ENCODE results near the gene ZFHX3. TPM values are rescaled to one million over a fixed set of nuclear protein-coding genes. Genes with fewer than 3 reads are reported as not detected.
A peak's percentile ranks its signal among the peaks of the same experiment; 100 is the strongest.

ZFHX3 gene
- total and polyA plus RNA-seq, 8 donors, result 2.5 to 17.6 (median 9.9) TPM

- peaks cover 11 to 37% (median 32%) of the 10 kb centered on the region in 3 donors for H3K4me1 ChIP-seq
- WGBS, 2 donors, result 55 to 56% methylated on average over 11 of the region's 11 CpGs
- peak in 1 of 4 donors; percentile 37 for ATAC-seq
Observed at GRCh38 chr16:72985148-72985941, 62.6 kb downstream of the ZFHX3 start.

GRCh38 chr16:72983728-72984350, 64.1 kb downstream of the ZFHX3 start:
- FAIRE-seq, result no peak
- no peaks in the 10 kb centered on the region for H3K9me3 ChIP-seq
- ATAC-seq, result peak in 2 of 4 donors; percentile 20 to 66
- H3K4me1 ChIP-seq, result peaks cover 6 to 23% (median 18%) of the 10 kb centered on the region in 3 donors
- H3K27me3 ChIP-seq, result no peaks in the 10 kb centered on the region
- no peak overlapping the region for H3K4me3 ChIP-seq
- intact Hi-C loops (cut with DNase I), result no loop called here
- TF ChIP-seq CTCF (IDR thresholded peaks at IDR 0.05), result no peak
- no peak for DNase-seq
- 57 to 60% methylated on average over 2 of the region's 2 CpGs for WGBS, 2 donors
- H3K36me3 ChIP-seq, result no peaks in the 10 kb centered on the region
- H3K27ac ChIP-seq, result no peak overlapping the region

More at GRCh38 chr16:72985148-72985941, 62.6 kb downstream of the ZFHX3 start:
- H3K9me3 ChIP-seq, result no peaks in the 10 kb centered on the region
- no peak overlapping the region for H3K4me3 ChIP-seq
- no peak for TF ChIP-seq CTCF (IDR thresholded peaks at IDR 0.05)
- H3K27ac ChIP-seq, result peak overlapping the region in 1 of 4 donors; percentile 5
- H3K27me3 ChIP-seq, result no peaks in the 10 kb centered on the region
- no peak for DNase-seq
- H3K36me3 ChIP-seq, result no peaks in the 10 kb centered on the region
- FAIRE-seq, result no peak
- intact Hi-C loops (cut with DNase I), result no loop called here

GRCh38 chr16:72983241-72983640, 64.7 kb downstream of the ZFHX3 start:
- no peak overlapping the region for H3K4me3 ChIP-seq
- no peak overlapping the region for H3K27ac ChIP-seq
- FAIRE-seq (no peak), ATAC-seq (no peak), DNase-seq (no peak)
- H3K27me3 ChIP-seq, result no peaks in the 10 kb centered on the region
- H3K36me3 ChIP-seq, result no peaks in the 10 kb centered on the region
- 96 to 97% methylated on average over 9 of the region's 9 CpGs for WGBS, 2 donors
- TF ChIP-seq CTCF (IDR thresholded peaks at IDR 0.05), result no peak
- peaks cover 6 to 26% (median 18%) of the 10 kb centered on the region in 3 donors for H3K4me1 ChIP-seq
- intact Hi-C loops (cut with DNase I), result no loop called here
- no peaks in the 10 kb centered on the region for H3K9me3 ChIP-seq

- no peak for ATAC-seq
- peaks cover 10 to 22% (median 16%) of the 10 kb centered on the region in 3 donors for H3K4me1 ChIP-seq
- H3K9me3 ChIP-seq, result no peaks in the 10 kb centered on the region
- no peak for FAIRE-seq
- no peak for TF ChIP-seq CTCF (IDR thresholded peaks at IDR 0.05)
- WGBS, 2 donors, result 86 to 94% methylated on average over 9 of the region's 9 CpGs
- no peak overlapping the region for H3K4me3 ChIP-seq
- H3K36me3 ChIP-seq, result no peaks in the 10 kb centered on the region
- no peak overlapping the region for H3K27ac ChIP-seq
- no peak for DNase-seq
- no peaks in the 10 kb centered on the region for H3K27me3 ChIP-seq
- intact Hi-C loops (cut with DNase I), result no loop called here
Observed at GRCh38 chr16:72979974-72980373, 68.0 kb downstream of the ZFHX3 start.

- Histone ChIP-seq H3K27me3 (no peaks in the 10 kb centered on the region), H3K27ac (no peak overlapping the region), H3K36me3 (no peaks in the 10 kb centered on the region), H3K4me3 (no peak overlapping the region), H3K4me1 (peaks cover 5 to 25% (median 21%) of the 10 kb centered on the region in 3 donors), H3K9me3 (no peaks in the 10 kb centered on the region)
- DNase-seq (no peak), ATAC-seq (peak in 1 of 4 donors; percentile 37), FAIRE-seq (no peak)
- intact Hi-C loops (cut with DNase I), result no loop called here
- 69 to 75% methylated on average over 7 of the region's 7 CpGs for WGBS, 2 donors
- no peak for TF ChIP-seq CTCF (IDR thresholded peaks at IDR 0.05)
Observed at GRCh38 chr16:72978212-72978611, 69.7 kb downstream of the ZFHX3 start.
